CD14-positive monocyte (primary cell): ENCODE measurements around the gene AXL. TPM values are rescaled to one million over a fixed set of nuclear protein-coding genes. Genes with fewer than 3 reads are reported as not detected.

Experiments used
- DNase-seq, 3 donors: peaks; one replicate each; pipeline ENCODE4 v3.0.0-alpha.2; 2011 to 2022
- H2AFZ ChIP-seq: 2 replicates; pipeline ENCODE4 v1.6.0; 2012; ENCODE audit warnings: mild to moderate bottlenecking, low read depth, low read length, inconsistent platforms; ENCODE audit not compliant: insufficient read depth, poor library complexity, severe bottlenecking
- H3K27ac ChIP-seq, 2 donors: 1 replicate in 1 of 2; 2 replicates in 1 of 2; pipeline ENCODE4 v1.5.1; 2012 to 2013; ENCODE audit warnings: low read length in 2 of 2, control low read depth in 1 of 2, inconsistent platforms in 1 of 2, low read depth in 1 of 2, mild to moderate bottlenecking in 1 of 2
- H3K27me3 ChIP-seq, 2 donors: one replicate each; pipeline versions ENCODE4 v1.6.0 to v1.6.1; 2011 to 2013; ENCODE audit warnings: low read length in 2 of 2; ENCODE audit not compliant: control insufficient read depth in 2 of 2, insufficient read depth in 2 of 2
- H3K36me3 ChIP-seq, 2 donors: replicated peaks in 1 of 2; 1 replicate in 1 of 2; 2 replicates in 1 of 2; pipeline versions ENCODE4 v1.5.1 to v1.6.1; 2012 to 2013; ENCODE audit warnings: low read length in 2 of 2, control low read depth in 1 of 2, inconsistent platforms in 1 of 2, mild to moderate bottlenecking in 1 of 2; ENCODE audit not compliant: insufficient read depth in 2 of 2, control insufficient read depth in 1 of 2
- H3K4me1 ChIP-seq, 2 donors: 1 replicate in 1 of 2; 2 replicates in 1 of 2; pipeline versions ENCODE4 v1.5.1 to v1.6.1; 2012 to 2013; ENCODE audit warnings: low read length in 2 of 2, control low read depth in 1 of 2, inconsistent platforms in 1 of 2, mild to moderate bottlenecking in 1 of 2, moderate library complexity in 1 of 2; ENCODE audit not compliant: insufficient read depth in 2 of 2, control insufficient read depth in 1 of 2
- H3K4me2 ChIP-seq: replicated peaks from 2 replicates; pipeline ENCODE3; 2012; ENCODE audit warnings: low read length, moderate library complexity, mild to moderate bottlenecking; ENCODE audit not compliant: poor library complexity, severe bottlenecking; ENCODE audit errors: extremely low read depth
- H3K4me3 ChIP-seq, 3 experiments: fragments of 200-600 bp in 1 of 3; sonication (generic) in 1 of 3; replicated peaks in 1 of 3; 1 replicate in 2 of 3; 2 replicates in 1 of 3; pipeline ENCODE4 v1.5.1; 2011 to 2013; ENCODE audit warnings: low read length in 3 of 3, mild to moderate bottlenecking in 3 of 3, control low read depth in 2 of 3, low read depth in 2 of 3, inconsistent platforms in 1 of 3, moderate library complexity in 1 of 3
- H3K79me2 ChIP-seq: 2 replicates; pipeline ENCODE4 v1.6.0; 2012; ENCODE audit warnings: mild to moderate bottlenecking, control low read depth, inconsistent platforms, low read length, moderate library complexity; ENCODE audit not compliant: insufficient read depth
- H3K9ac ChIP-seq: 2 replicates; pipeline ENCODE4 v1.6.0; 2017; ENCODE audit warnings: low read length, mild to moderate bottlenecking; ENCODE audit not compliant: insufficient read depth, poor library complexity, severe bottlenecking
- H3K9me3 ChIP-seq, 2 donors: replicated peaks in 1 of 2; 1 replicate in 1 of 2; 2 replicates in 1 of 2; pipeline versions ENCODE4 v1.5.1 to v1.6.1; 2012 to 2013; ENCODE audit warnings: low read length in 2 of 2, control low read depth in 1 of 2; ENCODE audit not compliant: control insufficient read depth in 1 of 2, insufficient read depth in 1 of 2
- H4K20me1 ChIP-seq: 2 replicates; pipeline ENCODE4 v1.6.0; 2012; ENCODE audit warnings: mild to moderate bottlenecking, low read length, control low read depth, moderate library complexity; ENCODE audit not compliant: insufficient read depth
- H3K27ac Mint-ChIP-seq, 7 donors: one replicate each; pipeline ENCODE4 v1.8.0; 2020; ENCODE audit warnings: mild to moderate bottlenecking in 7 of 7, mixed read lengths in 7 of 7, moderate library complexity in 6 of 7, inconsistent platforms in 2 of 7
- H3K27me3 Mint-ChIP-seq, 3 donors: one replicate each; pipeline ENCODE4 v1.8.0; 2021 to 2022; ENCODE audit warnings: low read depth in 3 of 3, mild to moderate bottlenecking in 3 of 3, mixed read lengths in 3 of 3, moderate library complexity in 3 of 3, inconsistent platforms in 1 of 3
- H3K36me3 Mint-ChIP-seq, 2 donors: one replicate each; pipeline ENCODE4 v1.8.0; 2020; ENCODE audit warnings: mixed read lengths in 2 of 2, inconsistent platforms in 1 of 2, mild to moderate bottlenecking in 1 of 2
- H3K4me1 Mint-ChIP-seq: one replicate; pipeline ENCODE4 v1.8.0; 2020; ENCODE audit warnings: mild to moderate bottlenecking, mixed read lengths
- H3K4me3 Mint-ChIP-seq, 2 donors: one replicate each; pipeline ENCODE4 v1.8.0; 2020; ENCODE audit warnings: mild to moderate bottlenecking in 2 of 2, mixed read lengths in 2 of 2, moderate library complexity in 1 of 2
- H3K9me3 Mint-ChIP-seq, 7 donors: one replicate each; pipeline ENCODE4 v1.8.0; 2020 to 2022; ENCODE audit warnings: mixed read lengths in 7 of 7, mild to moderate bottlenecking in 6 of 7, moderate library complexity in 6 of 7, inconsistent platforms in 2 of 7
- WGBS: methylation state at CpG from one replicate; pipeline ENCODE4 v1.1.5; 2013; ENCODE audit warnings: missing lambda C conversion rate; ENCODE audit not compliant: insufficient coverage; 5-methylcytosine and 5-hydroxymethylcytosine counted together
- intact Hi-C, 2 donors: fragments of 100-400 bp; cut with micrococcal nuclease; formaldehyde crosslinking; loops; one replicate each; pipeline versions ENCODE4 v1.15.0 to v1.15.1; 2023
- polyA plus RNA-seq, 3 donors: library from polyadenylated mRNA; depleted of rRNA in 1 of 3; unstranded in 2 of 3; stranded (reverse) in 1 of 3; fragments of 300-500 nt in 2 of 3; fragments of >200 nt in 1 of 3; fragmentation: Illumina TruSeq in 2 of 3; gene quantifications; 1 replicate in 2 of 3; 2 replicates in 1 of 3; pipeline ENCODE4 v1.2.3, GENCODE V29; 2012 to 2021
- TF ChIP-seq, protein P1 (sequence below): fragments of 200-600 bp; IDR thresholded peaks from one replicate; pipeline ENCODE4 v1.8.0; 2022; ENCODE audit warnings: antibody characterized with exemption, mild to moderate bottlenecking

The AXL gene
- polyA plus RNA-seq, 3 donors = 0.05 to 0.07 TPM; not detected in 1

DNA sequence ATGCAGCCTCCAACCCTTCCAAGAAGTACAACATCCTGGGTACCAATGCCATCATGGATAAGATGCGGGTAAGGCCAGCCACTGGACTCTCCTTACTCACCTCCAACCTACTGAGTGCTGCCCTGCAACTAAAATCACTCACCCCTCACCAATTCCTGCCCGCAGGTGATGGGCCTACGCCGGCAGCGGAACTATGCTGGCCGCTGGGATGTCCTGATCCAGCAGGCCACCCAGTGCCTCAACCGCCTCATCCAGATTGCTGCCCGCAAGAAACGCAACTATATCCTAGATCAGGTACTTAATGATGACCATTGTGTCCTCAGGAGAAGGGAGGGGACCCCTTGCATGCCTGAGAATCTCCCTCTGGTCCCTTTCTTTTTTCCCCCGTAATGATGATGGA is 75.4 kb downstream of the AXL start:
- intact Hi-C loops = no loop called here
- no peaks in the 10 kb centered on the region for H3K9me3 ChIP-seq
- H3K27ac ChIP-seq = no peak overlapping the region
- H3K9ac ChIP-seq = no peak overlapping the region
- no peak overlapping the region for H3K4me3 ChIP-seq
- H3K79me2 ChIP-seq = peaks cover 49% of the 10 kb centered on the region
- no peak for DNase-seq
- no peak overlapping the region for H3K4me3 Mint-ChIP-seq
- H3K4me2 ChIP-seq = no peak overlapping the region
- no peak overlapping the region for H2AFZ ChIP-seq
- peaks cover 21% of the 10 kb centered on the region for H3K4me1 Mint-ChIP-seq
- H3K36me3 Mint-ChIP-seq = peaks cover 94 to 98% of the 10 kb centered on the region in 2 donors
- H3K4me1 ChIP-seq = peaks cover 0 to 13% of the 10 kb centered on the region in 2 donors
- no peaks in the 10 kb centered on the region for H3K27me3 ChIP-seq
- no peaks in the 10 kb centered on the region for H3K27me3 Mint-ChIP-seq
- no peaks in the 10 kb centered on the region for H3K9me3 Mint-ChIP-seq
- peak overlapping the region in 5 of 7 donors; percentile 14 to 79 (median 28) for H3K27ac Mint-ChIP-seq
- TF ChIP-seq, protein P1, sequence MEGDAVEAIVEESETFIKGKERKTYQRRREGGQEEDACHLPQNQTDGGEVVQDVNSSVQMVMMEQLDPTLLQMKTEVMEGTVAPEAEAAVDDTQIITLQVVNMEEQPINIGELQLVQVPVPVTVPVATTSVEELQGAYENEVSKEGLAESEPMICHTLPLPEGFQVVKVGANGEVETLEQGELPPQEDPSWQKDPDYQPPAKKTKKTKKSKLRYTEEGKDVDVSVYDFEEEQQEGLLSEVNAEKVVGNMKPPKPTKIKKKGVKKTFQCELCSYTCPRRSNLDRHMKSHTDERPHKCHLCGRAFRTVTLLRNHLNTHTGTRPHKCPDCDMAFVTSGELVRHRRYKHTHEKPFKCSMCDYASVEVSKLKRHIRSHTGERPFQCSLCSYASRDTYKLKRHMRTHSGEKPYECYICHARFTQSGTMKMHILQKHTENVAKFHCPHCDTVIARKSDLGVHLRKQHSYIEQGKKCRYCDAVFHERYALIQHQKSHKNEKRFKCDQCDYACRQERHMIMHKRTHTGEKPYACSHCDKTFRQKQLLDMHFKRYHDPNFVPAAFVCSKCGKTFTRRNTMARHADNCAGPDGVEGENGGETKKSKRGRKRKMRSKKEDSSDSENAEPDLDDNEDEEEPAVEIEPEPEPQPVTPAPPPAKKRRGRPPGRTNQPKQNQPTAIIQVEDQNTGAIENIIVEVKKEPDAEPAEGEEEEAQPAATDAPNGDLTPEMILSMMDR = no peak
- H3K36me3 ChIP-seq = peaks cover 96 to 100% of the 10 kb centered on the region in 2 donors
- peaks cover 95% of the 10 kb centered on the region for H4K20me1 ChIP-seq
- 95% methylated on average over 8 of the region's 10 CpGs for WGBS

DNA sequence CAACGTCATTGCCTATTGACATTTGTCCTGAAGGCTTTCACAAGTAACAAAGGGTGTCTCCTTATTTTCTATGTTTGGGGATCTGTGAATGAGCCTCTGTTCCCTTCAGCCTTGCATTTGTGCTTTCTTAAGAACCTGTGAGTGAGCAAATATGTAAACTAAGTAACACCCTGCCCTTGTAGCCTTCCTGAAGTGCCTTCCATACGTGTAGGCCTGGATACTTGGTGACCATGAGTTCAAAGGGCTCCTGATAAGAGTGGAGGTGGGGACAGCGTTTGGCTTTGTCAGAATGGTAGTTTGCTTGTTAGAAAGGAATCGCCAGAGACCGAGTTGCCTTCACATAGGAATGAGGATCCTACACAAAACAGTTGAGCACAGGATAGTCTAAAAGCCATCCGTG is 76.5 kb downstream of the AXL start:
- H3K27me3 ChIP-seq = no peaks in the 10 kb centered on the region
- H2AFZ ChIP-seq = no peak overlapping the region
- H3K27ac ChIP-seq = peak overlapping the region in 1 of 2 donors; percentile 77
- H3K27ac Mint-ChIP-seq = peak overlapping the region in 2 of 7 donors; percentile 81 to 87
- H3K9ac ChIP-seq = no peak overlapping the region
- no peak overlapping the region for H3K4me2 ChIP-seq
- H3K27me3 Mint-ChIP-seq = no peaks in the 10 kb centered on the region
- H4K20me1 ChIP-seq = peaks cover 95% of the 10 kb centered on the region
- peaks cover 58% of the 10 kb centered on the region for H3K79me2 ChIP-seq
- H3K36me3 ChIP-seq = peaks cover 97 to 100% of the 10 kb centered on the region in 2 donors
- peaks cover 23% of the 10 kb centered on the region for H3K4me1 Mint-ChIP-seq
- no peaks in the 10 kb centered on the region for H3K9me3 ChIP-seq
- intact Hi-C loops = no loop called here
- DNase-seq = no peak
- no peaks in the 10 kb centered on the region for H3K9me3 Mint-ChIP-seq
- TF ChIP-seq, protein P1 = no peak
- H3K36me3 Mint-ChIP-seq = peaks cover 95 to 98% of the 10 kb centered on the region in 2 donors
- H3K4me3 Mint-ChIP-seq = no peak overlapping the region
- H3K4me1 ChIP-seq = peaks cover 0 to 13% of the 10 kb centered on the region in 2 donors
- WGBS = 100% methylated on average over 3 of the region's 6 CpGs
- H3K4me3 ChIP-seq = no peak overlapping the region
